Glutamatergic neuron (in vitro differentiated cells): ENCODE results near the gene TXNDC11. TPM values are rescaled to one million over a fixed set of nuclear protein-coding genes. Genes with fewer than 3 reads are reported as not detected.
"Not testable (repeated sequence)": the region's sequence is repeated elsewhere in the genome, so short reads cannot be mapped to it uniquely, and the experiment has no call there.

Experiments
- DNase-seq: peaks from one replicate; pipeline ENCODE4 v3.0.0; 2022
- H3K27ac Mint-ChIP-seq: one replicate; pipeline ENCODE4 v1.8.0; 2020; ENCODE audit warnings: mild to moderate bottlenecking, mixed read lengths, inconsistent platforms; ENCODE audit not compliant: unreplicated experiment
- H3K27me3 Mint-ChIP-seq: one replicate; pipeline ENCODE4 v1.8.0; 2020; ENCODE audit warnings: mild to moderate bottlenecking, moderate library complexity, mixed read lengths, inconsistent platforms; ENCODE audit not compliant: unreplicated experiment
- H3K36me3 Mint-ChIP-seq: one replicate; pipeline ENCODE4 v1.8.0; 2020; ENCODE audit warnings: mild to moderate bottlenecking, mixed read lengths, inconsistent platforms; ENCODE audit not compliant: unreplicated experiment
- H3K4me1 Mint-ChIP-seq: one replicate; pipeline ENCODE4 v1.8.0; 2020; ENCODE audit warnings: mild to moderate bottlenecking, low read depth, mixed read lengths, inconsistent platforms; ENCODE audit not compliant: unreplicated experiment
- H3K4me3 Mint-ChIP-seq: one replicate; pipeline ENCODE4 v1.8.0; 2020; ENCODE audit warnings: mild to moderate bottlenecking, mixed read lengths, inconsistent platforms; ENCODE audit not compliant: unreplicated experiment
- H3K9me3 Mint-ChIP-seq: one replicate; pipeline ENCODE4 v1.8.0; 2020; ENCODE audit warnings: mild to moderate bottlenecking, moderate library complexity, mixed read lengths, inconsistent platforms; ENCODE audit not compliant: unreplicated experiment
- long read RNA-seq: library from polyadenylated mRNA; unstranded; transcript quantifications from one replicate; pipeline ENCODE4 v2.0.0, GENCODE V29; 2020; ENCODE audit not compliant: unreplicated experiment
- total RNA-seq: library from RNA; stranded (reverse); fragmentation: NEBNext Ultra II Directional; extraction: Animal tissue kit (Norgen Biotek cat#: 25700); gene quantifications from one replicate; pipeline ENCODE4 v1.2.1, GENCODE V29; 2021; ENCODE audit not compliant: unreplicated experiment
- TF ChIP-seq, protein P1 (sequence below): fragments of 200-600 bp; sonication (generic); IDR thresholded peaks from one replicate; pipeline ENCODE4 v1.5.0; 2021; ENCODE audit not compliant: partially characterized antibody, unreplicated experiment

Gene TXNDC11, protein sequence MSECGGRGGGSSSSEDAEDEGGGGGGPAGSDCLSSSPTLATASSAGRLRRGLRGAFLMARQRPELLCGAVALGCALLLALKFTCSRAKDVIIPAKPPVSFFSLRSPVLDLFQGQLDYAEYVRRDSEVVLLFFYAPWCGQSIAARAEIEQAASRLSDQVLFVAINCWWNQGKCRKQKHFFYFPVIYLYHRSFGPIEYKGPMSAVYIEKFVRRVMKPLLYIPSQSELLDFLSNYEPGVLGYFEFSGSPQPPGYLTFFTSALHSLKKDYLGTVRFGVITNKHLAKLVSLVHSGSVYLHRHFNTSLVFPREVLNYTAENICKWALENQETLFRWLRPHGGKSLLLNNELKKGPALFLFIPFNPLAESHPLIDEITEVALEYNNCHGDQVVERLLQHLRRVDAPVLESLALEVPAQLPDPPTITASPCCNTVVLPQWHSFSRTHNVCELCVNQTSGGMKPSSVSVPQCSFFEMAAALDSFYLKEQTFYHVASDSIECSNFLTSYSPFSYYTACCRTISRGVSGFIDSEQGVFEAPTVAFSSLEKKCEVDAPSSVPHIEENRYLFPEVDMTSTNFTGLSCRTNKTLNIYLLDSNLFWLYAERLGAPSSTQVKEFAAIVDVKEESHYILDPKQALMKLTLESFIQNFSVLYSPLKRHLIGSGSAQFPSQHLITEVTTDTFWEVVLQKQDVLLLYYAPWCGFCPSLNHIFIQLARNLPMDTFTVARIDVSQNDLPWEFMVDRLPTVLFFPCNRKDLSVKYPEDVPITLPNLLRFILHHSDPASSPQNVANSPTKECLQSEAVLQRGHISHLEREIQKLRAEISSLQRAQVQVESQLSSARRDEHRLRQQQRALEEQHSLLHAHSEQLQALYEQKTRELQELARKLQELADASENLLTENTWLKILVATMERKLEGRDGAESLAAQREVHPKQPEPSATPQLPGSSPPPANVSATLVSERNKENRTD
- 18.4 TPM for total RNA-seq
- long read RNA-seq, partial matches to known transcripts = 0 of 7 reads
- long read RNA-seq, other reads (novel, unspliced or antisense) = 6 of 7 reads

- Mint-ChIP-seq H3K4me1 (peaks cover 31% of the 10 kb centered on the region), H3K27me3 (peaks cover 3% of the 10 kb centered on the region), H3K27ac (peak within 1 kb of the TSS; percentile 80), H3K9me3 (peaks cover 4% of the 10 kb centered on the region), H3K4me3 (peak within 1 kb of the TSS; percentile 96), H3K36me3 (no peaks in the 10 kb centered on the region)
- TF ChIP-seq, protein P1, sequence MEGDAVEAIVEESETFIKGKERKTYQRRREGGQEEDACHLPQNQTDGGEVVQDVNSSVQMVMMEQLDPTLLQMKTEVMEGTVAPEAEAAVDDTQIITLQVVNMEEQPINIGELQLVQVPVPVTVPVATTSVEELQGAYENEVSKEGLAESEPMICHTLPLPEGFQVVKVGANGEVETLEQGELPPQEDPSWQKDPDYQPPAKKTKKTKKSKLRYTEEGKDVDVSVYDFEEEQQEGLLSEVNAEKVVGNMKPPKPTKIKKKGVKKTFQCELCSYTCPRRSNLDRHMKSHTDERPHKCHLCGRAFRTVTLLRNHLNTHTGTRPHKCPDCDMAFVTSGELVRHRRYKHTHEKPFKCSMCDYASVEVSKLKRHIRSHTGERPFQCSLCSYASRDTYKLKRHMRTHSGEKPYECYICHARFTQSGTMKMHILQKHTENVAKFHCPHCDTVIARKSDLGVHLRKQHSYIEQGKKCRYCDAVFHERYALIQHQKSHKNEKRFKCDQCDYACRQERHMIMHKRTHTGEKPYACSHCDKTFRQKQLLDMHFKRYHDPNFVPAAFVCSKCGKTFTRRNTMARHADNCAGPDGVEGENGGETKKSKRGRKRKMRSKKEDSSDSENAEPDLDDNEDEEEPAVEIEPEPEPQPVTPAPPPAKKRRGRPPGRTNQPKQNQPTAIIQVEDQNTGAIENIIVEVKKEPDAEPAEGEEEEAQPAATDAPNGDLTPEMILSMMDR = no peak
- peak; percentile 99 for DNase-seq
Measured at GRCh38 chr16:11742536-11743307, at the start of gene TXNDC11. Gene TXNDC11 (minus strand): TSS chr16:11742857. CDS start chr16:11742730, 127 bp downstream.

DNA sequence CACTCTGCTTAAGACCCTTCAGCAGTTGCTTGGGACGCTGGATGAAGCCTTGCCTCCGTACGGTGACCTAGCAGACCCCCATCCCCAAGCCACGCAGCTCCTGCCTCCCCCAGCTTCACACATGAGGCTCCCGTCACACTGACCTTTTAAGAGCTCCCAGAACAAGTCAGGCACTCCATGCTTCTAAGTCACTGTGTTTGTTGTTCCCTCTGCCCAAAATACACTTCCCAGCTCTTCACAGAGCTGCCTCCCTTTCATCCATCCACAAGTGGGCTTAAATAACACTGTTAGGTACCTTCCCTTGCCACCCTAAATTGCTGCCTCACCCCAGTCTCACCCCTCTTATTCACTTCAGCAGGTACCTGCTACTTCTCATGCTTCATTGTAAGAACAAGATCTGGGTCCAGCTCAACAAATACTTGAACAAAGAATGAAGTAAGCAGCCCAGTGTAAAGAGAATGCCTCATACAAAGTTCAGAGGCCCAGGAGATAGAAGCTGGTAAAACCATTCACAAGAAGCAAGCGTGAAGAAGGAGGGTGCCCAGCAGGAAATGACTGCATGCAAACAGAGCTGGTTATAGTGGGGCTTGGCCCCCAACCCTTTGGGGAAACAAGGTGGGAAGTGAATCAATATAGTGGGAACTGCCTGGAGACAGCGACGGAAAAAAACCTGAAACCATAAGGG is 48.6 kb upstream of the TXNDC11 start:
- Mint-ChIP-seq H3K9me3 (peaks cover 7% of the 10 kb centered on the region), H3K36me3 (no peaks in the 10 kb centered on the region), H3K27me3 (peaks cover 7% of the 10 kb centered on the region), H3K27ac (peak overlapping the region; percentile 87), H3K4me3 (peak overlapping the region; percentile 73), H3K4me1 (peaks cover 46% of the 10 kb centered on the region)
- TF ChIP-seq, protein P1 = no peak
- no peak for DNase-seq

GRCh38 chr16:11788914-11789313 is 46.3 kb upstream of the TXNDC11 start:
- no peak for DNase-seq
- no peaks in the 10 kb centered on the region for H3K36me3 Mint-ChIP-seq
- H3K27ac Mint-ChIP-seq = no peak overlapping the region
- peaks cover 4% of the 10 kb centered on the region for H3K9me3 Mint-ChIP-seq
- H3K27me3 Mint-ChIP-seq = peaks cover 4% of the 10 kb centered on the region
- H3K4me1 Mint-ChIP-seq = peaks cover 32% of the 10 kb centered on the region
- TF ChIP-seq, protein P1 = no peak
- H3K4me3 Mint-ChIP-seq = no peak overlapping the region

DNA sequence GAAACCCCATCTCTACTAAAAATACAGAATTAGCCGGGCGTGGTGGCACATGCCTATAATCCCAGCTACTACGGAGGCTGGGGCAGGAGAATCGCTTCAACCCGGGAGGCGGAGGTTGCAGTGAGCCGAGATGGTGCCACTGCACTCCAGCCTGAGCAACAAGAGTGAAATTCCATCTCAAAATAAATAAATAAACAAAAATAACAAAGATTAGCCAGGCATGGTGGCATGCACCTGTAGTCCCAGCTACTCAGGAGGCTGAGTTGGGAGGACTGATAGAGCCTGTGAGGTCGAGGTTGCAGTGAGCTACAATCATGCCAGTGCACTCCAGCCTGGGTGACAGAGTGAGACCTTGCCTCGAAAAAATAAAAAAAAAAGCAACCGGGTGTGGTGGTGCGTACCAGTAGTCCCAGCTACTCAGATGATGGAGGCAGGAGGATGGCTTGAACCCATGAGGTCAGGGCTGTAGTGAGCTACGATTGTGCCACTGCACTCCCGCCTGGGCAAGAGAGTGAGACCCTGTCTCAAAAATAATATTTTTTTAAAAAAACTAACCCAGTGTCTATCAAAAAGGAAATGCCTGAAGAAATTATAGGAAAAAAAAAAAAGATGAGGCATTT is 42.4 kb upstream of the TXNDC11 start:
- not testable (repeated sequence) for H3K27me3 Mint-ChIP-seq, DNase-seq, H3K4me3 Mint-ChIP-seq, H3K27ac Mint-ChIP-seq, H3K9me3 Mint-ChIP-seq, H3K36me3 Mint-ChIP-seq
- H3K4me1 Mint-ChIP-seq = peaks cover 37% of the 10 kb centered on the region

DNA sequence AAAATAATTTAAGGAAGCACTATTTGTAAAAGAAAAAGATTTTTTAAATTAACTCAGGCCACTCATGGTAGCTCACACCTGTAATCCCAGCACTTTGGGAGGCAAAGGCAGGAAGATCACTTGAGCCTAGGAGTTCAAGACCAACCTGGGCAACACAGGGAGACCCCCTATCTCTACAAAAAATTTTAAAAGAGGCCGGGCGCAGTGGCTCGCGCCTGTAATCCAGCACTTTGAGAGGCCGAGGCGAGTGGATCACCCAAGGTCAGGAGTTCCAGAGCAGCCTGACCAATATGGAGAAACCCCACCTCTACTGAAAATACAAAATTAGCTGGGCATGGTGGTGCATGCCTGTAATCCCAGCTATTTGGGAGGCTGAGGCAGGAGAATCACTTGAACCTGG is 41.7 kb upstream of the TXNDC11 start:
- not testable (repeated sequence) for H3K27ac Mint-ChIP-seq, H3K9me3 Mint-ChIP-seq, H3K27me3 Mint-ChIP-seq, H3K36me3 Mint-ChIP-seq, DNase-seq, H3K4me3 Mint-ChIP-seq
- peaks cover 39% of the 10 kb centered on the region for H3K4me1 Mint-ChIP-seq
